SU-DHL-6 (cell line): ENCODE results near the gene KLHL15.

ENCODE experiments used
- H2AFZ ChIP-seq: fragments of 200-600 bp; sonication (generic); 2 replicates; pipeline ENCODE4 v1.6.1; 2014; ENCODE audit warnings: low read depth, mild to moderate bottlenecking, moderate library complexity, mixed read lengths, antibody characterized with exemption, low read length; ENCODE audit not compliant: severe bottlenecking
- H3F3A ChIP-seq: fragments of 200-600 bp; shearing (Covaris generic); 2 replicates; pipeline ENCODE4 v1.6.0; 2016; ENCODE audit warnings: antibody characterized with exemption, mild to moderate bottlenecking; ENCODE audit not compliant: insufficient read depth
- H3K27ac ChIP-seq: fragments of 200-600 bp; sonication (generic); 2 replicates; pipeline ENCODE4 v1.5.1; 2016; ENCODE audit warnings: low read depth, mild to moderate bottlenecking, low read length, moderate library complexity, mixed read lengths
- H3K27me3 ChIP-seq: fragments of 200-600 bp; sonication (generic), shearing (Covaris generic); 2 replicates; pipeline ENCODE4 v1.6.0; 2014; ENCODE audit warnings: mild to moderate bottlenecking, low read length
- H3K36me3 ChIP-seq: fragments of 200-600 bp; sonication (generic); 2 replicates; pipeline ENCODE4 v1.6.1; 2014; ENCODE audit warnings: mild to moderate bottlenecking, low read length, mixed read lengths
- H3K4me2 ChIP-seq: fragments of 300-600, 200-600 bp; shearing (Covaris generic), sonication (generic); 2 replicates; pipeline ENCODE4 v1.6.0; 2014; ENCODE audit warnings: low read length, low read depth, mild to moderate bottlenecking; ENCODE audit not compliant: poor library complexity, severe bottlenecking
- H3K4me3 ChIP-seq: fragments of 200-600 bp; sonication (generic); 2 replicates; pipeline ENCODE4 v1.5.1; 2014; ENCODE audit warnings: antibody characterized with exemption, low read length, mild to moderate bottlenecking, mixed read lengths; ENCODE audit not compliant: insufficient read depth, poor library complexity, severe bottlenecking
- H3K79me2 ChIP-seq: fragments of 200-600 bp; sonication (generic); 2 replicates; pipeline ENCODE4 v1.6.1; 2014; ENCODE audit warnings: mild to moderate bottlenecking, low read length, moderate library complexity; ENCODE audit not compliant: insufficient read depth
- H3K9ac ChIP-seq: fragments of 200-600 bp; sonication (generic); 2 replicates; pipeline ENCODE4 v1.7.0; 2014; ENCODE audit warnings: mild to moderate bottlenecking, low read length
- H3K9me2 ChIP-seq: fragments of 200-600 bp; sonication (generic); replicated peaks from 2 replicates; pipeline ENCODE4 v1.6.1; 2014; ENCODE audit warnings: low read length; ENCODE audit not compliant: insufficient read depth
- H3K9me3 ChIP-seq: fragments of 200-600 bp; sonication (generic); 2 replicates; pipeline ENCODE4 v1.6.1; 2014; ENCODE audit warnings: low read length, mixed read lengths; ENCODE audit not compliant: insufficient read depth
- H4K20me1 ChIP-seq: fragments of 200-600 bp; sonication (generic); 2 replicates; pipeline ENCODE4 v1.6.1; 2014; ENCODE audit warnings: low read depth, mild to moderate bottlenecking, antibody characterized with exemption, low read length, moderate library complexity, mixed read lengths
- EZH2phosphoT487 ChIP-seq: fragments of 200-600 bp; sonication (generic), shearing (Covaris generic); conservative IDR thresholded peaks from 2 replicates; pipeline ENCODE4 v1.6.1; 2018; ENCODE audit warnings: mild to moderate bottlenecking, antibody characterized with exemption, low read length, moderate library complexity, mixed read lengths
- TF ChIP-seq, protein P1 (sequence below): fragments of 200-600 bp; sonication (generic); IDR thresholded peaks from one replicate; pipeline ENCODE4 v1.5.1; 2017; ENCODE audit warnings: antibody characterized with exemption, mild to moderate bottlenecking, low read length, moderate library complexity; ENCODE audit not compliant: insufficient read depth, poor library complexity, severe bottlenecking

KLHL15 gene

GRCh38 chrX:24019448-24019847 is 7.5 kb downstream of the KLHL15 start:
- no peaks in the 10 kb centered on the region for H3K9me2 ChIP-seq
- peaks cover 92% of the 10 kb centered on the region for H3K79me2 ChIP-seq
- no peak overlapping the region for H3K4me2 ChIP-seq
- no peak overlapping the region for H3K9ac ChIP-seq
- no peak overlapping the region for H3K27ac ChIP-seq
- H4K20me1 ChIP-seq = 0 out of 2 replicates have a peak, but pooled peaks cover 5% of the 10 kb centered on the region
- no peak for TF ChIP-seq EZH2phosphoT487
- TF ChIP-seq, protein P1, sequence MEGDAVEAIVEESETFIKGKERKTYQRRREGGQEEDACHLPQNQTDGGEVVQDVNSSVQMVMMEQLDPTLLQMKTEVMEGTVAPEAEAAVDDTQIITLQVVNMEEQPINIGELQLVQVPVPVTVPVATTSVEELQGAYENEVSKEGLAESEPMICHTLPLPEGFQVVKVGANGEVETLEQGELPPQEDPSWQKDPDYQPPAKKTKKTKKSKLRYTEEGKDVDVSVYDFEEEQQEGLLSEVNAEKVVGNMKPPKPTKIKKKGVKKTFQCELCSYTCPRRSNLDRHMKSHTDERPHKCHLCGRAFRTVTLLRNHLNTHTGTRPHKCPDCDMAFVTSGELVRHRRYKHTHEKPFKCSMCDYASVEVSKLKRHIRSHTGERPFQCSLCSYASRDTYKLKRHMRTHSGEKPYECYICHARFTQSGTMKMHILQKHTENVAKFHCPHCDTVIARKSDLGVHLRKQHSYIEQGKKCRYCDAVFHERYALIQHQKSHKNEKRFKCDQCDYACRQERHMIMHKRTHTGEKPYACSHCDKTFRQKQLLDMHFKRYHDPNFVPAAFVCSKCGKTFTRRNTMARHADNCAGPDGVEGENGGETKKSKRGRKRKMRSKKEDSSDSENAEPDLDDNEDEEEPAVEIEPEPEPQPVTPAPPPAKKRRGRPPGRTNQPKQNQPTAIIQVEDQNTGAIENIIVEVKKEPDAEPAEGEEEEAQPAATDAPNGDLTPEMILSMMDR = no peak
- no peaks in the 10 kb centered on the region for H3K36me3 ChIP-seq
- no peak overlapping the region for H3K4me3 ChIP-seq
- no peaks in the 10 kb centered on the region for H3K9me3 ChIP-seq
- no peaks in the 10 kb centered on the region for H3K27me3 ChIP-seq
- peaks cover 3% of the 10 kb centered on the region; the same call in 1 of the 2 replicates for H3F3A ChIP-seq
- H2AFZ ChIP-seq = no peak overlapping the region

DNA sequence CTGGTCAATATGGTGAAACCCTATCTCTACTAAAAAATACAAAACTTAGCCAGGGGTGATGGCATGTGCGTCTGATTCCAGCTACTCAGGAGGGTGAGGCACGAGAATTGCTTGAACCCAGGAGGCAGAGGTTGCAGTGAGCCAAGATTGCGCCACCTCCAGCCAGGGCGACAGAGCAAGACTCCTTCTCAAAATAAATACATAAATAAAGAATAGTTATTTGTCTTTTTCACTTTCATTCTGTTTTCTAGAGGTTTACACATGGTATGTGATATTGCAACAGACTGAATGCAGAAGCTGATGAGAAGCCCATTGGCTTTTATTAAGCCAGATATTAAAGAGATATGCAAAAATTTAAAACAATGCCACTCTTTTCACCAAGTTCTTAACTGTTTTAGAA is 8.2 kb downstream of the KLHL15 start:
- Histone ChIP-seq H2AFZ (no peak overlapping the region), H4K20me1 (0 out of 2 replicates have a peak, but pooled peaks cover 5% of the 10 kb centered on the region), H3K27me3 (no peaks in the 10 kb centered on the region), H3K36me3 (no peaks in the 10 kb centered on the region), H3K27ac (no peak overlapping the region), H3K9me3 (no peaks in the 10 kb centered on the region), H3K9me2 (no peaks in the 10 kb centered on the region), H3K4me3 (no peak overlapping the region), H3K9ac (no peak overlapping the region), H3F3A (peaks cover 3% of the 10 kb centered on the region; the same call in 1 of the 2 replicates), H3K4me2 (no peak overlapping the region), H3K79me2 (peaks cover 92% of the 10 kb centered on the region)
- no peak for TF ChIP-seq EZH2phosphoT487
- TF ChIP-seq, protein P1 = no peak

- Histone ChIP-seq H3K27me3 (no peaks in the 10 kb centered on the region), H3K9me3 (no peaks in the 10 kb centered on the region), H3K9ac (no peak overlapping the region), H3K4me3 (no peak overlapping the region), H4K20me1 (0 out of 2 replicates have a peak, but pooled peaks cover 5% of the 10 kb centered on the region), H3K4me2 (no peak overlapping the region), H2AFZ (no peak overlapping the region), H3F3A (peaks cover 3% of the 10 kb centered on the region; the same call in 1 of the 2 replicates), H3K36me3 (no peaks in the 10 kb centered on the region), H3K9me2 (no peaks in the 10 kb centered on the region), H3K79me2 (peaks cover 92% of the 10 kb centered on the region), H3K27ac (no peak overlapping the region)
- TF ChIP-seq EZH2phosphoT487 = no peak
- TF ChIP-seq, protein P1 = no peak
Observed at GRCh38 chrX:24017674-24018073, 9.3 kb downstream of the KLHL15 start.
